DMS114 treated with DMSO at 0.1 percent for 48 hours (cell line): ENCODE results near the gene LSM14B.

Experiments
- DNase-seq: peaks from one replicate; lab custom pipeline; 2025; ENCODE audit not compliant: unreplicated experiment; lab: John Stamatoyannopoulos, UW

Gene LSM14B

GRCh38 chr20:62160876-62161275 is 38.6 kb downstream of the LSM14B start:
- no peak for DNase-seq

GRCh38 chr20:62161347-62161746 is 39.1 kb downstream of the LSM14B start:
- no peak for DNase-seq

GRCh38 chr20:62162765-62163484 is 40.6 kb downstream of the LSM14B start:
- no peak for DNase-seq

- no peak for DNase-seq
These were observed 41.2 kb downstream of the LSM14B start for GRCh38 chr20:62163485-62163865.

GRCh38 chr20:62163986-62164762 is 41.9 kb downstream of the LSM14B start:
- no peak for DNase-seq

GRCh38 chr20:62164879-62165761 is 42.8 kb downstream of the LSM14B start:
- no peak for DNase-seq

GRCh38 chr20:62165762-62166399 is 43.6 kb downstream of the LSM14B start:
- DNase-seq, result no peak

- no peak for DNase-seq
These were observed 45.2 kb downstream of the LSM14B start for GRCh38 chr20:62167474-62167873.

GRCh38 chr20:62168061-62168460 is 45.8 kb downstream of the LSM14B start:
- DNase-seq, result no peak

- DNase-seq, result no peak
These were observed 46.7 kb downstream of the LSM14B start for GRCh38 chr20:62168890-62169435.

- DNase-seq, result no peak
These were observed 48.3 kb downstream of the LSM14B start for GRCh38 chr20:62170536-62170935.

GRCh38 chr20:62171245-62171644 is 49.0 kb downstream of the LSM14B start:
- DNase-seq, result no peak

- no peak for DNase-seq
These were observed 50.4 kb downstream of the LSM14B start for GRCh38 chr20:62172666-62173065.

- no peak for DNase-seq
These were observed 51.9 kb downstream of the LSM14B start for GRCh38 chr20:62174021-62174804.

- no peak for DNase-seq
These were observed 52.8 kb downstream of the LSM14B start for GRCh38 chr20:62174870-62175624.

GRCh38 chr20:62175711-62176110 is 53.4 kb downstream of the LSM14B start:
- DNase-seq, result no peak

GRCh38 chr20:62176866-62177265 is 54.6 kb downstream of the LSM14B start:
- DNase-seq, result no peak

- DNase-seq, result no peak
These were observed 55.0 kb downstream of the LSM14B start for GRCh38 chr20:62177307-62177706.
